B cell (primary cell): ENCODE results near the gene DDR1.

Experiments used
- CTCF ChIP-seq: fragments of 200-600 bp; IDR thresholded peaks from one replicate; pipeline ENCODE4 v1.8.0; 2022; ENCODE audit warnings: antibody characterized with exemption, mild to moderate bottlenecking
- EZH2 ChIP-seq: IDR thresholded peaks from 2 replicates; pipeline ENCODE4 v1.6.1; 2012; ENCODE audit warnings: borderline replicate concordance, low read depth, mild to moderate bottlenecking, moderate library complexity, low read length; ENCODE audit not compliant: insufficient read depth, poor library complexity, severe bottlenecking

- TF ChIP-seq EZH2 (no peak), CTCF (no peak)
These were observed 12.6 kb upstream of the DDR1 start for GRCh38 chr6:30871592-30872183.
